Activated CD8-positive, alpha-beta memory T cell treated with anti-CD3 and anti-CD28 coated beads, Interleukin-2, amount 50 U/mL, for 1 hour (primary cell): ENCODE data around the gene LPCAT3.

ENCODE experiments used
- DNase-seq: peaks from one replicate; pipeline ENCODE4 v3.0.0-alpha.2; 2020; ENCODE audit errors: extremely low read depth

The LPCAT3 gene

GRCh38 chr12:6963791-6964413 lies 54.4 kb downstream of the LPCAT3 start:
- no peak for DNase-seq

DNA sequence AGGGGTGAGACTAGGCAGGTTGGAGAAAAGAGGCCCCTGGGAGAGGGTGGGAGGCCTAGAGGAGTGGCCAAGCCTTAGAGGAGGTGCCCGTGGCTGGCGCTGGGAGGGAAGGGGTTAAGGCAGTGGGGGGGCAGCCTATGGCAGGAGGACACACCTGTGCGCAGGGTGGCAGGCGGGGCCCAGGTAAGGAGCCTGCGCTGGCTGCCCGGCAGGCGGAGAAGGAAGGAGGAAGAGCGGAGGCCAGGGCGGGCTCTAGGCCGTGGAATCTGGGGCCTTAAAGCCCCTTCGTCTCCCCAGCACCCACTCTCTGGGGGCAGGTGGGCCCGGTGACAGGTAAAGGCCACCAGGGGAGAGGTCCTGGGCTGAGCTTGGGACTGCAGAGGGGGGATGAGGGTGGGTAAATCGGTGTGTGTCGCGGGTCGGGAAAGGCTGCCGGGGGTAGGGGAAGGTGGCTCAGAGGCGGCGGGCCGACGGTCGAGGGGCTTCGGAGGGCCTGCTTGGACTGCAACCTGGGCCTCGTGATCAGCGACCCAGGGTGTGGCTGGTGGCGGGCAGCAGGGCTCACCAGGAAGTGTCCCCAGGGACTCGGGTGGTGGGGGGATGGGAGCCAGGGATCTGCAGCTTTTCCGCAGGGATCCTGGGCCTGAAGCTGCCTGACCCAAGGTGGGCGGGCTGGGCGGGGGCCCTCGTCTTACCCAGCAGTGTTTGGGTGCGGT lies 55.1 kb downstream of the LPCAT3 start:
- no peak for DNase-seq

DNA sequence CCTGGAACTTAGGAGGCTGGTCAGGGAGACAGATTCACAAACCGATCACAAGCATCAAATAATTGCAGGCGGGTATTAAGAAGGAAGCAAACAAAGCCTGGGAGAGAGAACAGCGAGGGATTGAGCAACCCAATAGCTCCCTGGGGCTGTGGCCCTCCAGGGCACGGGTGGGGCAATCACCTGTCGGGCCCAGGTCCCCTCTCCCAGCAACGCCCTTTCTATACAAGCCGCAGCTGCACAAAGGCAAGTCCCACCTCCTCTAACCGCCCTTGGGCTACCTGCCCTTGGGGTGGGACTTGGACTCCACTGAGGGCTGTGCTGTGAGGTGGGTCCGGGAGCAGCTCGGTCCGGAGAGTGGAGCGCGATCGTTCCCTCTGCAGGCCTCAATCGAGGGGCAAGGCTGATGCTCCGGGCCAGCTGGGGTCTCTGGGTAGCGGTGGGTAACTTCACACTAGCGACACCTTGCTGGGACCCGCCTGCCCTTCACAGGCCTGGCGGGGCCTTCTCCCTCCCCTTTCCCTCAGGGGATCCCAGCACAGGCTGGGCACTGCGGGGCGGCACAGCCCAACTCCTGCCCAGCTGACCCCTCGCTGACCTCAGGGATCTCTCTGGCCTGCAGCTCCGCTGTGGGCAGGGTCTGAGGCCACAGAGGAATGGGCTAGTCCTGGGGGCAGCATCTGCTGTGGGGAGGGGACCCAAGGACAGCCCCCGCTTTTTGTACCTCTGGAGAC lies 55.8 kb downstream of the LPCAT3 start:
- no peak for DNase-seq

DNA sequence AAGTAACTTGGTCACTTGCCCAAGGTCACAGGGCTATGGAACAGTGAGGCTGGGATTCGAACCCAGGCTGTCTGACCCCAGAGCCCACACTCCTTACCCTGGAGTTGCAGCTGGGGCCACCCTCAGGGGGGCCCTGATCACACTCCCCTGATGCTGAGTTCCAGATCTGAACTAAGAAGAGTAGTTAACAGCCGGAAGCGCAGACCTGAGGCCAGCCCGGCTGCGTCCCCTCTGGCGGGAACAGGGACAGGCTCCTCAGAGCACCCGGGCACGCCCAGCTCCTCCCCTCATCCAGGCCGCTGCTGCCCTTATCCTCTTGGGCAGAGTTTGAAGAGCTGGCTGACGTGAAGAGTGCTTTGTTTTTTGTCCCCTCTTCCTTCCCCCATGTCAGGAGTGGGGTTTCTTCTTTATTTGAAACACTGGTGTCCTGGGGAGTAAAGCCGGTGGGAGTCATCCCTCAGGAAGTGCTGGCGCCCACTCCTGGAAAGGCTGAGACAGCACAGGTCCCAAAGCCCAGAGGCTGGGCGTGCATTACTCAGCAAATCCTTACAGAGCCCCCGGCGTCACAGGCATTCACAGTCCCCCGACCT lies 56.5 kb downstream of the LPCAT3 start:
- no peak for DNase-seq

DNA sequence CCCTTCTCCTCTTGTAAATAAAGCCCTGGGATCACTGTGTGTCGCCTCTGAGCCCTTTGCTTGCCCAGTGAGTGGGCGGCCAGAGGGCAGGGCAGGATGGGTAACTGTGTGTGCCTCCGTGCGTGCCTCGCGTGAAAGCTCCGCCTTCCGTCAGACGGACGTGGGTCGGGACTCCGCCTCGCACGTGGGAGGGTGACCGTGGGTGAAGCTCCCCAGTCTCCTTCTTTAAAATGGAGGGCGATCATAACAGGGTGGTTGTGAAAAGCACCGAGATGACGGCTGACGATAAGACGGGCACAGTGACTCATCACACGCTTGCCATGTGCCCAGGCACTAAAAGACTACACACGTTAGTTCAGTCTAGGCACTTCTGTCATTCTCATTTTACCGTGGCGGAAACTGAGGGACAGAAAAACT lies 57.0 kb downstream of the LPCAT3 start:
- DNase-seq = peak; percentile 86

- no peak for DNase-seq
Observed at GRCh38 chr12:6960593-6961277, 57.5 kb downstream of the LPCAT3 start.

DNA sequence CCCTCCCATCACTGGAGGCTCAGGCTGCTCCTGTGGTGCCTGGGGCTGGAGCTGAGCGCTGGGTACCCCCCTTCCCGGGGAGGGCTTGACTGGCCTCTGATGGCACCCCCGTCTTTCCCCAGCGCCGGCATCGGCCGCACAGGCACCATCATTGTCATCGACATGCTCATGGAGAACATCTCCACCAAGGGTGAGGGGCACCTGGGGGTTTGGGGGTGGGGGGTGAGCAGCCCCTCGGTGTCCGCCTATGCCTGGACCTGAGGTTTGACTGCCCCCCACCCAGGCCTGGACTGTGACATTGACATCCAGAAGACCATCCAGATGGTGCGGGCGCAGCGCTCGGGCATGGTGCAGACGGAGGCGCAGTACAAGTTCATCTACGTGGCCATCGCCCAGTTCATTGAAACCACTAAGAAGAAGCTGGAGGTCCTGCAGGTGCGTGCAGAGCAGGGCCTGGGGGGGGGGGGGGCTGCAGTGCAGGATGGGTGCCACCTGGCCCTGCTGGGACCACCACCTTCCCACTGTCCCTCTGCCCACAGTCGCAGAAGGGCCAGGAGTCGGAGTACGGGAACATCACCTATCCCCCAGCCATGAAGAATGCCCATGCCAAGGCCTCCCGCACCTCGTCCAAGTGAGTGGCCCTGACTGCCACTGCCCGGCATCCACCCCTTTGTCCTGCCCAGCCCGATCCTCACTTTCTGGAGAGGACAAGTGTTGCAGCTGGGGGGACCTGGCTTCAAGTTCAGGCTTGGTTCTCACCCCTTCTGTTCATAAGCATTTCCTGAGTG lies 58.3 kb downstream of the LPCAT3 start:
- DNase-seq = no peak

DNA sequence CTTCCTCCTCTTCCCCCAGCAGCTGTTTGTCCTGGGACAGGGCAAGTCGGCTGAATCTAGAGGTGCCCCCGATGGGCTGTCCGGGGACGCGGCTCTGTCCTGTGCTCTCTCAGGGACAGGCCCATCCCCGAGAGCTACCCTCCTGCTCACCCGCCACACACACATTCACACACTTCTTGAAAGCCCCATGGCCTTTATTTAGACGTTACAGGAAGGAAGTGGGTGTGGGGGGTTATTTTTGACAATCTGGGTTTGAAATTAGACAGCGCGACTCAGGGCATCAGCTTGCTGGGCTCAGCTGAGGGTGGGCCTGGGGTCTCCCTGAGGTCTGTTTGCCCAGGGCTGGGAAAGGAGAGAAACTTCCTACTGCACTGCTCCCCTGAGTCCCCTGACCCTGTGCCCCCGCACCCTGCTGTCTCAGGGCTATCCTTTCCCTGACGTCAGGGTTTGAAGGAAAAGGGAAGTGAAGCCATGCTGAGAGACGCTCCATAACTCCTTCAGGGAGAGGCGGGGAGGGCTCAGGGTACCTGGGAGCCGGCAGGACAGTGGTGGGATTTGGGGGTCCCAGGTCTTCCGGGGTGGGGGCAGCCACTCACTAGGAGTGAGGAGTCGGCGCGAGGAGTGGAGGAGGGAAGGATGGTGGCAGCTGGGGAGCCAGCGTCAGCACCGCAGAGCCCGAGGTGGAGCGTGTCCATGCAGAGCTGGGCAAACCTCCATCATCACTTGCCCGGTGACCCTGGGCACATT lies 59.0 kb downstream of the LPCAT3 start:
- no peak for DNase-seq

- no peak for DNase-seq
Observed at GRCh38 chr12:6958609-6959057, 59.6 kb downstream of the LPCAT3 start.

DNA sequence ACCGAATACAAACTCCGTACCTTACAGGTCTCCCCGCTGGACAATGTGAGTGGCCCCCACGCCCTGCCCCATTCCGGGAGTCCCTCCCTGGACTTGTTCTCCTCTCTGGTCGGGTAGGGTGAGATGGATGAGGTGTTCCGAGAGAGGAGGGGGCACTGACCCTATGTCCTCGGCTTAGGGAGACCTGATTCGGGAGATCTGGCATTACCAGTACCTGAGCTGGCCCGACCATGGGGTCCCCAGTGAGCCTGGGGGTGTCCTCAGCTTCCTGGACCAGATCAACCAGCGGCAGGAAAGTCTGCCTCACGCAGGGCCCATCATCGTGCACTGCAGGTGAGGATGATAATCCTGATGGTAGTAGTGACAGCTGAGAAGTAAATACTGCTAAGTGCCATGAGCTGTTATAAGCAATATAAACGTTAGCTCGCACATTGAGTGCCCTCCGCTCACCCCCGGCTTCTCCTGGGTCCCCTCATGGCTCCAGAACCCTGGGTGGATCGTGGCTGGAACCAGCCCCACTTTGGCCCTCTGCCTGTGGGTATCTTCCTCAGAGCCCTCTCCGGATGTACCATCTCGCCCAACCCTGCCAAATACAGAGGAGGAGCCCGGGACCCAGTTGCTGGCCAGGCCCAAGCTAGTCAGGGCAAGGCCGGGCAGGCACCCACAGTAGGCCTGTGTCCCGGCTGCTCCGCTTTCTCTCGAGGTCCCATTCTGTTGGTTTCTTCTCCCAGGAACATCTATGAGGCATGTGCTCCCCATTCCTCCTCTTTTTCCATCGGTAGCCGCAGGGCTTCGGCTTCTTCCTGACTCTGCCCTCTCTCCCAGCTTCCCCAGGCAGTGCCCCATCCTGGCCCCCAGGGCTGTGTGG lies 60.3 kb downstream of the LPCAT3 start:
- DNase-seq = no peak

- no peak for DNase-seq
Observed at GRCh38 chr12:6957151-6957701, 61.0 kb downstream of the LPCAT3 start.

GRCh38 chr12:6956021-6956727 lies 62.1 kb downstream of the LPCAT3 start:
- no peak for DNase-seq

GRCh38 chr12:6955108-6956020 lies 62.9 kb downstream of the LPCAT3 start:
- DNase-seq = no peak

- DNase-seq = no peak
Observed at GRCh38 chr12:6954316-6955107, 63.8 kb downstream of the LPCAT3 start.

DNA sequence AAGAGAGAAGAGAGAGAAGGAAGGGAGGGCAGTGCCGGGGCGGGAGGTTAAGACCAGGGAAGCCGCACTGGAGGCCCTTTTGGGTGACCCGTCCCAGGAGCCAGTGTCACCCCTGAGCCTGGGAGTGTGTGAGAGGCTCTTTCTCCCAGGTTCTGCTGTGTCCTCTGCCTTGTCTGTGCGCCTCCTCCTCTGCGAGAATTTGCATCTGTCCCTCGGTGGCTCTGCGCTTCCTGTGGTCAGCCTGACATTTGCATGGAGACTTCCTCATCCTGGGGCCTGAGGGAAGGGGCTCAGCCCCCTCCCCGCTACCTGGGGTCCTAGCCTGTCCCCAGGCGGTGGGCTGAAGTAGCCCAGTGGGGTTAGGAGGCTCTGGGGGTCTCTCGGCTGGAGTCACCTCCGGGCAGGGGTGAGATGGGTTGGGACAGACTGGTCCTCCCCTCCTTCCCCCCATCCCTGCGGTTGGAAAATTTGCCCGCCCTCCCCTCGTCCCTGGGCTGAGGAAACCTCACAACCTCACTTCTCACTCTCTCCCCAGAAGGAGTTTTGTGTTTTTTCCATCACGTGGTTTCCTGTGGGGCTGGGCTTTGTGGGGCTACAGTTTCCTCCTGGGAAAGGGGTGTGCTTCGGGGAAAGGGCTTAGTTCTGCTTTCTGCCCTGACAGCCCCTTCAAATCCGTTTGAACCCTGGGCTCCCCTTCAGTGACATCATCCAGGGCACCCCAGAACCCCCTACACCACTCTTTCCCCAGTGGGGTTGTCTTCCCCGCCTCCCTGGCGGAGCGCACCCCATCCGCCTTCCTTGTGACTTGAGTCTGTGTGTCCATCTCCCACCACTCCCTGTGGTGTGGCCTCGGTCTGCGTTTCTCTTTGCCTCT lies 64.6 kb downstream of the LPCAT3 start:
- peak; percentile 75 for DNase-seq
